Nephron progenitor cell (in vitro differentiated cells): Measurements from ENCODE around the gene PALM.

Experiments used
- DNase-seq: peaks from one replicate; pipeline ENCODE4 v3.0.0; 2021
- H3K27ac Mint-ChIP-seq: 2 replicates; pipeline ENCODE4 v1.8.0; 2021; ENCODE audit warnings: mild to moderate bottlenecking, moderate library complexity, mixed read lengths
- H3K27me3 Mint-ChIP-seq: 2 replicates; pipeline ENCODE4 v1.8.0; 2021; ENCODE audit warnings: mild to moderate bottlenecking, low read depth, mixed read lengths; ENCODE audit not compliant: poor library complexity
- H3K36me3 Mint-ChIP-seq: 2 replicates; pipeline ENCODE4 v1.8.0; 2021; ENCODE audit warnings: low read depth, mixed read lengths
- H3K4me1 Mint-ChIP-seq: 2 replicates; pipeline ENCODE4 v1.8.0; 2021; ENCODE audit warnings: mixed read lengths
- H3K4me3 Mint-ChIP-seq: 2 replicates; pipeline ENCODE4 v1.8.0; 2021; ENCODE audit warnings: mild to moderate bottlenecking, moderate library complexity, mixed read lengths
- H3K9me3 Mint-ChIP-seq: 2 replicates; pipeline ENCODE4 v1.8.0; 2021; ENCODE audit warnings: mild to moderate bottlenecking, moderate library complexity, mixed read lengths
- TF ChIP-seq, protein P1 (sequence below): fragments of 200-600 bp; sonication (generic); IDR thresholded peaks from 2 replicates; pipeline ENCODE4 v1.5.0; 2021; ENCODE audit warnings: antibody characterized with exemption

PALM gene

DNA sequence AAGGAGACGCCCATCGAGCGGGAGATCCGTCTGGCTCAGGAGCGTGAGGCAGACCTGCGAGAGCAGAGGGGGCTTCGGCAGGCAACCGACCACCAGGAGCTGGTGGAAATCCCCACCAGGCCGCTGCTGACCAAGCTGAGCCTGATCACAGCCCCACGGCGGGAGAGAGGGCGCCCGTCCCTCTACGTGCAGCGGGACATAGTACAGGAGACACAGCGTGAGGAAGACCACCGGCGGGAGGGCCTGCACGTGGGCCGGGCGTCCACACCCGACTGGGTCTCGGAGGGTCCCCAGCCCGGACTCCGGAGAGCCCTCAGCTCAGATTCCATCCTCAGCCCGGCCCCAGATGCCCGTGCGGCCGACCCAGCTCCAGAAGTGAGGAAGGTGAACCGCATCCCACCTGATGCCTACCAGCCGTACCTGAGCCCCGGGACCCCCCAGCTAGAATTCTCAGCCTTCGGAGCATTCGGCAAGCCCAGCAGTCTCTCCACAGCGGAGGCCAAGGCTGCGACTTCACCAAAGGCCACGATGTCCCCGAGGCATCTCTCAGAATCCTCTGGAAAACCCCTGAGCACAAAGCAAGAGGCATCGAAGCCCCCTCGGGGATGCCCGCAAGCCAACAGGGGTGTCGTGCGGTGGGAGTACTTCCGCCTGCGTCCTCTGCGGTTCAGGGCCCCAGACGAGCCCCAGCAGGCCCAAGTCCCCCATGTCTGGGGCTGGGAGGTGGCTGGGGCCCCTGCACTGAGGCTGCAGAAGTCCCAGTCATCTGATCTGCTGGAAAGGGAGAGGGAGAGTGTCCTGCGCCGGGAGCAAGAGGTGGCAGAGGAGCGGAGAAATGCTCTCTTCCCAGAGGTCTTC, 49.3 kb downstream of the PALM start:
- Mint-ChIP-seq H3K4me3 (no peak overlapping the region), H3K27ac (no peak overlapping the region)

DNA sequence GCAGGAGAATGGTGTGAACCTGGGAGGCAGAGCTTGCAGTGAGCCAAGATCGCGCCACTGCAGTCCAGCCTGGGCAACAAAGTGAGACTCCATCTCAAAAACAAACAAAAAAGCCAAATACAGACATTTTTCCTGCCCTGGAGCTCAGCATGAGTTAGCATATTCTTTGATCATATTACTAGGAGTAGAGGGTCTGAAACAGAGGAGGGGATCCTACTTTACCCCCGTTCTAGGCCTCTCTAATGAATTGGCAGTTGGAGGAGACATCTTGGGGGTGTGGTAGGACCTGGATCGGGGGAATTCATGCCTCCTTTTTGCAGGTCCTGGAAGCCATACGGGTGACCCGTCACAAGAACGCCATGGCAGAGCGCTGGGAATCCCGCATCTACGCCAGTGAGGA, 54.4 kb downstream of the PALM start:
- TF ChIP-seq, protein P1, sequence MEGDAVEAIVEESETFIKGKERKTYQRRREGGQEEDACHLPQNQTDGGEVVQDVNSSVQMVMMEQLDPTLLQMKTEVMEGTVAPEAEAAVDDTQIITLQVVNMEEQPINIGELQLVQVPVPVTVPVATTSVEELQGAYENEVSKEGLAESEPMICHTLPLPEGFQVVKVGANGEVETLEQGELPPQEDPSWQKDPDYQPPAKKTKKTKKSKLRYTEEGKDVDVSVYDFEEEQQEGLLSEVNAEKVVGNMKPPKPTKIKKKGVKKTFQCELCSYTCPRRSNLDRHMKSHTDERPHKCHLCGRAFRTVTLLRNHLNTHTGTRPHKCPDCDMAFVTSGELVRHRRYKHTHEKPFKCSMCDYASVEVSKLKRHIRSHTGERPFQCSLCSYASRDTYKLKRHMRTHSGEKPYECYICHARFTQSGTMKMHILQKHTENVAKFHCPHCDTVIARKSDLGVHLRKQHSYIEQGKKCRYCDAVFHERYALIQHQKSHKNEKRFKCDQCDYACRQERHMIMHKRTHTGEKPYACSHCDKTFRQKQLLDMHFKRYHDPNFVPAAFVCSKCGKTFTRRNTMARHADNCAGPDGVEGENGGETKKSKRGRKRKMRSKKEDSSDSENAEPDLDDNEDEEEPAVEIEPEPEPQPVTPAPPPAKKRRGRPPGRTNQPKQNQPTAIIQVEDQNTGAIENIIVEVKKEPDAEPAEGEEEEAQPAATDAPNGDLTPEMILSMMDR = no peak
- peaks cover 7% of the 10 kb centered on the region for H3K36me3 Mint-ChIP-seq
- H3K27ac Mint-ChIP-seq = no peak overlapping the region
- no peak for DNase-seq
- H3K4me3 Mint-ChIP-seq = no peak overlapping the region
- H3K4me1 Mint-ChIP-seq = peaks cover 8% of the 10 kb centered on the region
- peaks cover 26% of the 10 kb centered on the region for H3K9me3 Mint-ChIP-seq
- H3K27me3 Mint-ChIP-seq = peaks cover 9% of the 10 kb centered on the region

More for the DNA sequence above, 49.3 kb downstream of the PALM start:
- H3K27me3 Mint-ChIP-seq = peaks cover 12% of the 10 kb centered on the region
- H3K9me3 Mint-ChIP-seq = peaks cover 45% of the 10 kb centered on the region
- TF ChIP-seq, protein P1 = no peak
- no peak for DNase-seq
- H3K36me3 Mint-ChIP-seq = peaks cover 7% of the 10 kb centered on the region
- peaks cover 12% of the 10 kb centered on the region for H3K4me1 Mint-ChIP-seq

- Mint-ChIP-seq H3K27me3 (peaks cover 9% of the 10 kb centered on the region), H3K9me3 (peaks cover 19% of the 10 kb centered on the region), H3K36me3 (peaks cover 7% of the 10 kb centered on the region), H3K27ac (no peak overlapping the region), H3K4me1 (peaks cover 14% of the 10 kb centered on the region), H3K4me3 (no peak overlapping the region)
- TF ChIP-seq, protein P1 = no peak
- no peak for DNase-seq
Observed at GRCh38 chr19:763869-764268, 55.1 kb downstream of the PALM start.

- Mint-ChIP-seq H3K27ac (no peak overlapping the region), H3K9me3 (peaks cover 14% of the 10 kb centered on the region), H3K4me1 (peaks cover 14% of the 10 kb centered on the region), H3K4me3 (no peak overlapping the region), H3K27me3 (peaks cover 9% of the 10 kb centered on the region), H3K36me3 (peaks cover 7% of the 10 kb centered on the region)
- DNase-seq = no peak
- TF ChIP-seq, protein P1 = no peak
Observed at GRCh38 chr19:764301-764700, 55.6 kb downstream of the PALM start.

DNA sequence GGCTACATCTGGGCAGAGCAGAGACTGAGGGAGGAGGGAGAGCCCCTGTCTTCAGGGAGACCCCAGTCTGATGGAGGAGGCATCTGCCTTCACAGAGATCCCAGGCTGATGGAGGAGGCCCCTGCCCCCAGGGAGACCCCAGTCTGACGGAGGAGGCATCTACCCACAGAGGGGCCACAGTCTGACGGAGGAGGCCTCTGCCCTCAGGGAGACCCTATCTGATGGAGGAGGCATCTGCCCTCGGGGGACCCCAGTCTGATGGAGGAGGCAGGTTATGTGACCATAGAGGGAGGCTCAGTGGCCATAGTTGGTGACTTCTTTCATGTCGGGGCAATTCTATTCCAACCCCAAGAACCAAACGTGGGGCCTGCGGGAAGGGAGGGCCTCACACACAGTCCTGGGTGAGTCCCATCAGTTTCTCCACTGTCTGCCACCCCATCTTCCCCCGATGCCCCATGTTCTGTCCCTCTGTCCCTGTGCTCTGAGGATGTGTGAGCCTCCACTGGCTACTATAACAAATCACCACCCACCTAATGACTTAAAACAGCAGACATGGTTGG, 56.5 kb downstream of the PALM start:
- Mint-ChIP-seq H3K27ac (no peak overlapping the region), H3K9me3 (peaks cover 5% of the 10 kb centered on the region), H3K4me1 (peaks cover 10% of the 10 kb centered on the region), H3K4me3 (no peak overlapping the region), H3K27me3 (peaks cover 9% of the 10 kb centered on the region), H3K36me3 (no peaks in the 10 kb centered on the region)
- no peak for DNase-seq
- TF ChIP-seq, protein P1 = no peak
